A549 (cell line): ENCODE data around the gene CAMKMT.

Source experiments
- CEBPB ChIP-seq, 2 experiments: fragments of >200 bp in 1 of 2; sonication (Bioruptor Twin) in 1 of 2; formaldehyde crosslinking in 1 of 2; IDR thresholded peaks; 2 replicates each; pipeline ENCODE4 v1.6.1; 2012 to 2016
- CTCF ChIP-seq: fragments of >200 bp; sonication (Bioruptor Twin); formaldehyde crosslinking; IDR thresholded peaks from 3 replicates; pipeline ENCODE4 v1.5.1; 2016
- EP300 ChIP-seq, 2 experiments: fragments of >200 bp; sonication (Bioruptor Twin); formaldehyde crosslinking; IDR thresholded peaks; 2 replicates in 1 of 2; 3 replicates in 1 of 2; pipeline ENCODE4 v1.6.1; 2016 to 2017
- JUNB ChIP-seq: fragments of >200 bp; sonication (Bioruptor Twin); formaldehyde crosslinking; IDR thresholded peaks from 2 replicates; pipeline ENCODE4 v1.6.1; 2016
- KDM1A ChIP-seq: fragments of 200-600 bp; sonication (generic); IDR thresholded peaks from 2 replicates; pipeline ENCODE4 v1.6.1; 2016; ENCODE audit warnings: low read depth, mild to moderate bottlenecking
- MAFK ChIP-seq: fragments of 450-650 bp; IDR thresholded peaks from 2 replicates; pipeline ENCODE4 v1.6.1; 2014; ENCODE audit not compliant: partially characterized antibody
- MAX ChIP-seq: IDR thresholded peaks from 2 replicates; pipeline ENCODE4 v1.6.1; 2012
- MAZ ChIP-seq: fragments of 150-350 bp; IDR thresholded peaks from 2 replicates; pipeline ENCODE4 v1.6.1; 2014; ENCODE audit warnings: antibody characterized with exemption, low read depth, low read length, borderline replicate concordance
- RAD21 ChIP-seq, 2 experiments: fragments of >200 bp in 1 of 2; sonication (Bioruptor Twin) in 1 of 2; formaldehyde crosslinking in 1 of 2; IDR thresholded peaks in 1 of 2; conservative IDR thresholded peaks in 1 of 2; 2 replicates in 1 of 2; 3 replicates in 1 of 2; pipeline ENCODE4 v1.6.1; 2012 to 2018; ENCODE audit warnings: inconsistent platforms in 1 of 2
- TF ChIP-seq, protein P1 (sequence below): fragments of 200-600 bp; sonication (generic); IDR thresholded peaks from 2 replicates; pipeline ENCODE4 v1.6.1; 2016; ENCODE audit warnings: antibody characterized with exemption, mild to moderate bottlenecking, moderate library complexity

- TF ChIP-seq EP300 (IDR thresholded peaks at IDR 0.05), result no peak
- TF ChIP-seq CTCF, result no peak
- no peak for TF ChIP-seq RAD21 (conservative IDR thresholded peaks at IDR 0.05 in 1 of 2, IDR thresholded peaks at IDR 0.05 in 1 of 2)
- no peak for TF ChIP-seq CEBPB (IDR thresholded peaks at IDR 0.05)
- TF ChIP-seq KDM1A, result no peak
- no peak for TF ChIP-seq MAFK
- no peak for TF ChIP-seq MAZ
- TF ChIP-seq, protein P1, sequence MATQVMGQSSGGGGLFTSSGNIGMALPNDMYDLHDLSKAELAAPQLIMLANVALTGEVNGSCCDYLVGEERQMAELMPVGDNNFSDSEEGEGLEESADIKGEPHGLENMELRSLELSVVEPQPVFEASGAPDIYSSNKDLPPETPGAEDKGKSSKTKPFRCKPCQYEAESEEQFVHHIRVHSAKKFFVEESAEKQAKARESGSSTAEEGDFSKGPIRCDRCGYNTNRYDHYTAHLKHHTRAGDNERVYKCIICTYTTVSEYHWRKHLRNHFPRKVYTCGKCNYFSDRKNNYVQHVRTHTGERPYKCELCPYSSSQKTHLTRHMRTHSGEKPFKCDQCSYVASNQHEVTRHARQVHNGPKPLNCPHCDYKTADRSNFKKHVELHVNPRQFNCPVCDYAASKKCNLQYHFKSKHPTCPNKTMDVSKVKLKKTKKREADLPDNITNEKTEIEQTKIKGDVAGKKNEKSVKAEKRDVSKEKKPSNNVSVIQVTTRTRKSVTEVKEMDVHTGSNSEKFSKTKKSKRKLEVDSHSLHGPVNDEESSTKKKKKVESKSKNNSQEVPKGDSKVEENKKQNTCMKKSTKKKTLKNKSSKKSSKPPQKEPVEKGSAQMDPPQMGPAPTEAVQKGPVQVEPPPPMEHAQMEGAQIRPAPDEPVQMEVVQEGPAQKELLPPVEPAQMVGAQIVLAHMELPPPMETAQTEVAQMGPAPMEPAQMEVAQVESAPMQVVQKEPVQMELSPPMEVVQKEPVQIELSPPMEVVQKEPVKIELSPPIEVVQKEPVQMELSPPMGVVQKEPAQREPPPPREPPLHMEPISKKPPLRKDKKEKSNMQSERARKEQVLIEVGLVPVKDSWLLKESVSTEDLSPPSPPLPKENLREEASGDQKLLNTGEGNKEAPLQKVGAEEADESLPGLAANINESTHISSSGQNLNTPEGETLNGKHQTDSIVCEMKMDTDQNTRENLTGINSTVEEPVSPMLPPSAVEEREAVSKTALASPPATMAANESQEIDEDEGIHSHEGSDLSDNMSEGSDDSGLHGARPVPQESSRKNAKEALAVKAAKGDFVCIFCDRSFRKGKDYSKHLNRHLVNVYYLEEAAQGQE, result no peak
- TF ChIP-seq JUNB, result no peak
- no peak for TF ChIP-seq MAX
These were observed 310.2 kb downstream of the CAMKMT start for GRCh38 chr2:44671916-44672315.
